GM19043 (cell line): ENCODE measurements around the gene KCNK6.

Experiments
- ATAC-seq: cut with Tn5 transposase; IDR thresholded peaks from one replicate; pipeline ENCODE4 v1.9.1; 2021; ENCODE audit warnings: low read depth; ENCODE audit not compliant: unreplicated experiment

KCNK6 gene

GRCh38 chr19:38294090-38294489, 25.6 kb upstream of the KCNK6 start:
- no peak for ATAC-seq

DNA sequence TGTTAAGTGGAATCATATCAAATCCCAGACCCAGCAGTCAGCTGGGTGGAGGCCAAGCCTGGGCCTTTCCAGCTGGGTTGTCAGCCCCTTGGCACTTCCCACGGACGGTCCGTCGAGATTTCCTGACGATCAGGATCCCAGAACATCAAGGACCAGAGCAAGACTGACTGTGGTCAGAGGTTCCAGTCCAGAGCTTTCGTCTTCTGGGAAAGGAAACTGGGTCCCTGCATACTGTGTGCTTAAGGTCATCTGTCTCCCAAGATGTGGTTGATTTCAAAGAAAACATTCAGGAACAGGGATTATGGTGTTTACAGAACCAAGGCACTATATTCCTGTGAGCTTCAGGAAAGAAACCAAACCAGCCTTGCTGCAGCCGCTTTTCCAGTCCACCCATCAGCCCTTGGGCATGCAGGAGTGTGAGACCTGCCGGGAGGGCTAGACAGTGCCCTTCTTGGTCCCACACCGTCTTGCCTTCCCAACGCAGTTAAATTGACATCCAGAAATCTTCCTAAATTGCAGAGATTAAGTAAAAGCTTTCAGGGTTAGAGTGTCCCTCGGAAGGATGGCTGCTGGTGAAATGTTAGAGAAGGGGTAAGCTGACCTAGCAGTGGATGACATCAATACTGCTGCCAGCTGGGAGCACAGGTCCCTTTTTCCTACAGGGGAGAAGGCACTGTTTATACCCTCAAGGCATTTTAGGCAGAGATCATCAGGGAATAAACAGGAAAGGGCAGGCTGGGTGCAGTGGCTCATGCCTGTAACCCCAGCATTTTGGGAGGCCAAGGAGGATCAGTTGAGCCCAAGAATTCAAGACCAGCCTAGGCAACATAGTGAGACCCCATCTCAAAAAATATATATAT, 20.6 kb upstream of the KCNK6 start:
- no peak for ATAC-seq

GRCh38 chr19:38303517-38304351, 15.9 kb upstream of the KCNK6 start, which contains the start of gene C19orf33:
Gene C19orf33 (plus strand): TSS chr19:38304251. CDS start chr19:38304262, 11 bp downstream.
- no peak for ATAC-seq

GRCh38 chr19:38304352-38304865, 15.2 kb upstream of the KCNK6 start:
- ATAC-seq: no peak

DNA sequence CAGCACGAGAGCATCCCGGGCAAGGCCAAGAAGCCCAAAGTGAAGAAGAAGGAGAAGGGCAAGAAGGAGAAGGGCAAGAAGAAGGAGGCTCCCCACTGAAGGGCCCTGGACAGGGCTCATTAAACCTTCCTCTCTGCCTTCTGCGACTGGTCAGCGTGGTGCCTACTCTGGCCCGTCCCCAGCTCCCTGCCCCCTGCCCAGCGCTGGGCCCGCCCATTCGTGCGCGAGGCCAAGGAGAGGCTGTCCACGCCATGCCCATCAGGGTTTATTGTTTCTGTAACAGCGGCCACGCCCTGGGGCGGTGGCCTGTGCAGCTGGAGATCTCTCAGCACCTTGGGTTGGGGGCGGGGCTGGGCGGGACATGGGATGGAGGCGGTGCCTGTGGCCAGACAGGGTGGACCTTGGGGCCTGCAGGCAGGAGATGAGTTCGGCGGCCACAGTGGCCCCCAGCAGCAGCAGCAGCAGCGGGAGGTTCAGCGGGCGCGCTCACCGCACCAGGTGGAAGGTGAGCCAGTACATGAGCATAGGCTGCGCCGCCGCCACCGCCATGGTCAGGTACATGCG, 14.7 kb upstream of the KCNK6 start:
- no peak for ATAC-seq

DNA sequence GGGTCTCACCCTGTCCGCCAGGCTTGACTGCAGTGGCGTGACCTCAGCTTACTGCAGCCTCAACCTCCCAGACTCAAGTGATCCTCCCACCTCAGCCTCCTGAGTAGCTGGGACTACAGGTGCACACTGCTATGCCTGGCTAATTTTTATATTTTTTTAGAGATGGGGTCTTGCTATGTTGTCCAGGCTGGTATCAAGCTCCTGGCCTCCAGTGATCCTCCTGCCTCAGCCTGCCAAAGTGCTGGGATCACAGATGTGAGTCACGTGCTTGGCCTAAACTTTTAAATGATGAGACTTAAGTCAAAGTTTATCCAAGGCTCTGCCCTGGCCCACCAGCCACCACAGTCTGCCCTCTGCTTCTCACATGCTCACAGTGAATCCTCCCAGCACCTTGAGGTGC, 13.4 kb upstream of the KCNK6 start:
- ATAC-seq: no peak

- no peak for ATAC-seq
Observed at GRCh38 chr19:38307076-38307475, 12.6 kb upstream of the KCNK6 start.

DNA sequence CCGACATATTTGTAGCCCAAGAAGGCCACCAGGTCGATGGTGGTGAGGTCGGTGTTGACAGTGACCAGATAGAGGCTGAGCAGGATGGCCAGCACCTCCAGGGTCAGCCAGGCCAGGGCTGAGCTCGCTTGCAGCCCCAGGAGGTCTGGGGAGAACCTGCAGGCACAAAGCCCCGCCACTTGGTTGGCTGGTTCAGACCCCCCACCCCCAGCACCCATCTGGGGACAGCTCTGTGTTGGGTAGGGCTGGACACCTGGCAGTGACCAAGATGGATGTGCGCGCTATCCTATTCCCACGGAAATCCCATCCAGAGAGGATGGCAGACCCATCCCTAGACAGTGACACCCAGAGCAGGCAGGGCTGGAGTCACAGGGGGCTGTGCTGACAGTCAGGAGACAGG, 12.0 kb upstream of the KCNK6 start:
- ATAC-seq: no peak

GRCh38 chr19:38308006-38308766, 11.5 kb upstream of the KCNK6 start:
- no peak for ATAC-seq

DNA sequence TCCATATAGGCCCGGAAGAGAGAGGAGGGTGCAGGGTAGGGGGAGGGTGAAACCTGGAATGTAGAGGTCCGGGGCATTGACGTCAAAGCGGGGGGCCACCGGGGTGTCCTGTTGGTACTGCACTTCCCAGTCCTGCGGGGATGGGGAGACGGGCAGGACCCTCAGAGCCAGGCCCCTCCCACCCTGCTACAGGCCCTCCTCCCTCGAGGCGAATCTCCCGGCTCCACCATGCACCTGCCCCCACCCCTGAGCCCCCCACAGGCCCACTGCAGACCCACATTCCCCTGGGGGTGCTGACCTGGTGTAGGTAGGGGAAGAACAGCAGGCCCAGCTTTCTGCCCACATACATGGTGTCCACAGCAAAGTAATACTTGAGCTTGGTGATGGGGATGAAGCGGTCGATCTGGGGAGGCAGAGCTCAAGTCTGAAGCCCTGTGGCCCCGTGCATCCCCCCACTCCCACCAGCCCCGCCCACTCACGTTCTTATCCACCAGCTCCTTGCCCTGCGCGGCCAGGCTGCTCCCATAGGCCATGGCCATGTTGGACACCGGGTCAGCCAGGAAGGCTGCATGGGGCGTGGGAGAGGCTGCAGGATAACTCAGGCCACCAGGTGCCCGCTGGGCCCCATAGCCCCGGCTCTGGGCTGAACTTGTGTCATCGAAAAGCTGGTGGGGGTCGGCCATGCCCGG, 10.6 kb upstream of the KCNK6 start:
- no peak for ATAC-seq

GRCh38 chr19:38309615-38310278, 9.9 kb upstream of the KCNK6 start:
- ATAC-seq: no peak

DNA sequence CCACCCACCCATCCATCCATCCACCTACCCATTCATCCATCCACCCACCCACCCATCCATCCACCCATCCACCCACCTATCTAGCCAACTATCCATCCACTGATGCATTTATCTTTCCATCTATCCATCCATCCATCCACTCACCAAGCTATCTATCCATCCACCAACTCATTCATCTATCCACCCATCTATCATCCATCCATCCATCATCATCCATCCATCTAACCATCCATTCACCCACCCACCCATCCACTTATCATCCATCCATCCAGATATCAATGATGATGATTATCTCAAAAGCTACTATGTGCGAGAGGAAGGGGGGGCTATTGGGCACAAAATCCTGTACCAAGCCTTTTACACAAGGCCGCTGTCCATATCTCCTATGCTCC, 9.4 kb upstream of the KCNK6 start:
- no peak for ATAC-seq

- no peak for ATAC-seq
Observed at GRCh38 chr19:38310986-38311385, 8.7 kb upstream of the KCNK6 start.

DNA sequence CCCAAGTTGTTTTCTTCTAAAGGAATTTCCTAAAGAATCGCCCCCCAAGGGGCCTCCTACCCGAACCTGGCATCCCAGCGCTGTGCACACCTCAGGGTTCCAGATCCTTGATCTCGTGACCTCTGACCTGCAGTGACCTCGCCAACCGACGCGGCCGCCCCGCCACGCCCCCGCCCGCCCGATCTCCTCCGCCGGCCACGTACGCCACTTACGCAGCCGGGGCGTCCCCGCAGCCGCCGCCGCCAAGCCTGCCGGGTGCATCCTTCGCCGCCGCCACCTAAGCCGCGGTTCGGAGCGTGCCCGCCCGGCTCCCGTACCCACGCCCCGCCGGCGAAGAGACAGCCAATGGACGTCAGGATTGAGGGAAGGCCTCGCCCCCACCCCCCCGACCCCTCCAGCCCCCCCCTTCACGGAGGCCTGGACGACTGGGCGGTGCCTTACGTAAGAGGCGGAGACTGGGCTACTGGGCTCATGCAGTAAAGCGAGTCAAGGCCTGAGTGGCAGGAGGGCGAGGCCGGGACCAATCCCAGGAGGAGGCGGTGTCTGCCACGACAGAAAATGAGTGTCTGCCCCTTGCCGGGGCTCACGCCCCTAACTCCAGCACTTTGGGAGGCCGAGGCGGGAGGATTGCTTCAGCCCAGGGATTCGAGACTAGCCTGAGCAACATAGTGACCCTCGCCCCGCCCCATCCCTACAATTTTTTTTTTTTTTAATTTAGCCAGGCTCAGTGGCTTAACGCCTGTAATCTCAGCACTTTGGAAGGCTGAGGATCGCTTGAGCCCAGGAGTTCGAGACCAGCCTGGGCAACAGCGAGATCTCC, 3.8 kb upstream of the KCNK6 start, which contains the start of gene YIF1B:
Gene YIF1B (minus strand): TSS at position 291 of the 820 bp plus-strand sequence. CDS start 30 bp downstream, at position 261.
- peak; percentile 90 for ATAC-seq

GRCh38 chr19:38316477-38317067, 3.1 kb upstream of the KCNK6 start:
- ATAC-seq: no peak

DNA sequence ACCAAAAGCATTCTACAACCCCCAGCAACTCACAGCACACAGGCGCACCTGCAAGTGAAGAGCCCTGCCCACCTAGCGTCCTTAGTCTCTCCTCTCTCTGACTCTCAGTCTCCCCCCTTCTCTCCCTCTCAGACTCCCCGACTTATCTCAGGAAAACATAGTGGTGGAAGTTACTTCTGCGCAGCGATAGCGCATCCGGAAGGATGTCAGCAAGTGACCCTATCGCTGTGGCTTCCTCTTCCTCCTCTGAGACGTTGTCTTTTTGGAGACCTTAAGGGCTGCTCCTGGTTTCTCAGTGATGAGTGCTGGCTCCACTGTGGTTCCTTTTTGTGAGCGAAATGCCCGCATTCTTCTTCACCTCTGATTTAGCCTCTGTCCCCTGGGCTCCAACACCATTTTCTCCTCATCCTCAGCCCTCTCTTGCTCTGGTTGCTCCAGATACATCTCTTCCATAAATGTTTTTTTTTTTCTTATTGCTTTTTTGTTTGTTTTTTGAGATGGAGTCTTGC, 2.5 kb upstream of the KCNK6 start:
- ATAC-seq: no peak

- no peak for ATAC-seq
Observed at GRCh38 chr19:38318660-38319059, 985 bp upstream of the KCNK6 start.

GRCh38 chr19:38320969-38321339, 1.3 kb downstream of the KCNK6 start:
- no peak for ATAC-seq
